Measurements from ENCODE around the gene GCNT3. TPM values are rescaled to one million over a fixed set of nuclear protein-coding genes. Genes with fewer than 3 reads are reported as not detected.

Gene GCNT3, protein sequence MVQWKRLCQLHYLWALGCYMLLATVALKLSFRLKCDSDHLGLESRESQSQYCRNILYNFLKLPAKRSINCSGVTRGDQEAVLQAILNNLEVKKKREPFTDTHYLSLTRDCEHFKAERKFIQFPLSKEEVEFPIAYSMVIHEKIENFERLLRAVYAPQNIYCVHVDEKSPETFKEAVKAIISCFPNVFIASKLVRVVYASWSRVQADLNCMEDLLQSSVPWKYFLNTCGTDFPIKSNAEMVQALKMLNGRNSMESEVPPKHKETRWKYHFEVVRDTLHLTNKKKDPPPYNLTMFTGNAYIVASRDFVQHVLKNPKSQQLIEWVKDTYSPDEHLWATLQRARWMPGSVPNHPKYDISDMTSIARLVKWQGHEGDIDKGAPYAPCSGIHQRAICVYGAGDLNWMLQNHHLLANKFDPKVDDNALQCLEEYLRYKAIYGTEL
- total RNA-seq, result not detected

DNA sequence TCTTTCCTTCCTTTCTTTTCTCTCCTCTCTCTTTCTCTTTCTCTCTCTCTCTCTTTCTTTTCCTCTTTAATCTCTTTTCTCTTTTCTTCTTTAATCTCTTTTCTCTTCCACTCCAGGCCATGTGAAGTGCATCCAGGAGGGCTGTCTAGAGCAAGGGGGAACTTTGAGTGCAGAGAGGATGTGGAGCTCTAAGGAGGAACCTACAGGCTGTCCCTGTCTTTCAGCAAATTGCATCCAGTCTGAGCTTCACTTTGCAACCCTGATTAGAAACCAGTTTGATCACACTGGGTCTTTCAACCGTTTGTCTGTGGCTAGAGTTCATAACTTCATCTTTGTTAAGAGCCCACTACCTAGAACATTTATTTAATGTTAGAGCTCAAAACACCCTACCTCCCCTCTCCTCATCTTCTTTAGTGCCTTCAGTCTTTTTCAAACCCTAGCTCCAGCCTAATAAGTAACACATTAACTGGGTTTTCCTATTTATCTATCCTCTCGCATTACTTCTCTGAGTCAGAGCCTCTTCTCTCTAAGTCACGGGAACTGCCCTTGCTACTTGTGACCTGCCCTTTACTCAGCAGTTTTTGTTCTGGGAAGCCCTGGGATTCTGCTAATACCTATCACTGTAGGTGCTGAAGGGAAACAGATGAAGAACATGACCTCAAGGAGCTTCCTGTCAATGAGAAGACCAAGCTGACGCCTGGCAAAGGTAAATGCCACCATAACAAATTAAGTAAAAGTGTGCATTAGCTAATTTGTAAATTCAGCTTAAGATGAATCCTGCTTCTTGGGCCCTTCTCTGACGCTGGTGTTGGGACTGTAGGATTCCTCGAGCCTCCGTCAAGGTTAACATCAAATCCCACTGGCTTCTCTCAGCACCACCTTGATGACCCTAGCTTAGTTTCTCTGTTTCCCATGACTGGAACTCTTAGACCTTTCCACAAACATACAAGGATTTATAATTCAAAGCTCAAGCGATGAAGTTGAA is at the start of gene GCNT3:
TSS of gene GCNT3 (plus strand) at position 508 of the 985 bp plus-strand sequence. CDS start 6,456 bp downstream, outside the sequence.
- intact Hi-C loops (cut with DNase I), result no loop called here
- ATAC-seq, result no peak
- no peak for DNase-seq (ENCODE audit: low spot score)

DNA sequence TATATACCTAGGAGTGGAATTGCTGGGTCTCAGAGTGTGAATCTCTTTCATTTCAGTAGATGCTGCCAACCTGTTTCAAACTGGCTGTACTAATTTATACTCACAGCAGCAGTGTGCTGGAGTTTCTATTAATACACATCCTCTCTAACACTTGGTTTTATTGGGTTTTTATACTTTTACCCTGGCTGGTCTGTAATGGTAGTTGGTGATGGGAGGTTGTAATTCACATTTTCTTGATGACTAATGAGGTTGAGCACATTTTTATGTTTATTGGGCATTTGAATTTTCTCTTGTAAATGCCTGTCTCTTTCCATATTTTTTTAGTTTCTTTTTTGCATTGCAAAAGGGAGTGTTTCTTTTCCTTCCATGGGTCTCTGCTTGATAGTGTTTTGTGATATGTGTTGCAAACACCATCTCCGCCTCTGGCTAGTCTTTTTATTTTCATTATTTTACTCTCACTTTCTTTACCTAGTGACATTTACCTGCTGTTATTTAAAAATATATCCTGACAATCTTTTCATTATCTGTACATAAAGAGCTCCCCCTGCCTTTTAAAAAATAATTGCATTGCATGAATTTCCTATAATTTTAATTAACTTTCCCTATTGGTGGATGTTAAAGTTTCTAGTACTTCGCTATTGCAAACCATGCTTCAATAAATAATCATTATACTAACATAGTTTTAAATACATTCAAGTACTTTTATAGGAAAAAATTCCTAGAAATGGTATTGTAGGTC is 49.0 kb upstream of the GCNT3 start:
- no peak for DNase-seq (ENCODE audit: low spot score)
- ATAC-seq, result no peak
- intact Hi-C loops (cut with DNase I), result no loop called here

GRCh38 chr15:59565299-59565698 is 46.3 kb upstream of the GCNT3 start:
- ATAC-seq (no peak), DNase-seq (ENCODE audit: low spot score) (no peak)
- intact Hi-C loops (cut with DNase I), result no loop called here

DNA sequence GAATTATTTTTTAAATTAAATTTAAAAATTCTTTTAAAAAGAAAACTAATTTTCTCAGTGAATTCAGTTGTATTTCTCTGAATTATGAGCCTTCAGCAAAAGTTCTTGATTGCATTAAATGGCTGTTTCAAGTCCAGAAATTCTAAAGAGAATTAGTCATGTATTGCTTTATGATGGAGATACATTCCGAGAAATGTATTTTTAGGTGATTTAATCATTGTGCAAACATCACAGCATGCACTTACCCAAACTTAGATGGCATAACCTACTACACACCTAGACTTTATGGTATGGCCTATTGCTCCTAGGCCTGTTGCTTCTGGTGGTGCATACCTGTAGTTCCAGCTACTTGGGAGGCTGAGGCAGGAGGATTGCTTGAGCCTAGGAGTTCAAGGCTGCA is 44.3 kb upstream of the GCNT3 start:
- ATAC-seq, result no peak
- intact Hi-C loops (cut with DNase I), result no loop called here
- no peak for DNase-seq (ENCODE audit: low spot score)

GRCh38 chr15:59569477-59569876 is 42.1 kb upstream of the GCNT3 start:
- intact Hi-C loops (cut with DNase I), result no loop called here
- DNase-seq (ENCODE audit: low spot score) (no peak), ATAC-seq (no peak)

- ATAC-seq (no peak), DNase-seq (ENCODE audit: low spot score) (no peak)
- intact Hi-C loops (cut with DNase I), result no loop called here
These were observed 41.3 kb upstream of the GCNT3 start for GRCh38 chr15:59570315-59570714.

- ATAC-seq (no peak), DNase-seq (ENCODE audit: low spot score) (no peak)
- intact Hi-C loops (cut with DNase I), result no loop called here
These were observed 40.0 kb upstream of the GCNT3 start for GRCh38 chr15:59571606-59572005.

DNA sequence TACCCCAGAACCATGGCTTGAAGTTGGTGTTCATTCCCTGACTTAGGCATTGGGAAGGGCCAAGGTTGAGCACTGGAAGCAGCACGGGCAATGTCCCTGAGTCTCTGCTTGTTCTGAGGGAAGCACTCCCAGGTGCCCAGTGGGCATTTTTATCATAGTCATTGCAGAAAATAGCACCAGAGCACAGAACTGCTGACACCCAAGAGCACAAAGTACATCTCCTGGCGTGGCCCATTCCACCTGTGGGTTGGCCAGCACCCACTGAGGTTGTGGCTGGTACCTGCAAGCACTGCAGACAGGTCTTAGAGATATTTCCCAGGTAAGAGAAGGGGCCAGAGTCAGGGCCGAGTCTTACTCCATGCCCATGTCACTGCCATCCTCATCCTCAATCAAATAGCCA is 28.5 kb upstream of the GCNT3 start:
- ATAC-seq (no peak), DNase-seq (ENCODE audit: low spot score) (no peak)
- intact Hi-C loops (cut with DNase I), result no loop called here

GRCh38 chr15:59587085-59587826 is 24.3 kb upstream of the GCNT3 start:
- intact Hi-C loops (cut with DNase I), result no loop called here
- no peak for DNase-seq (ENCODE audit: low spot score)
- ATAC-seq, result no peak

GRCh38 chr15:59590027-59590426 is 21.6 kb upstream of the GCNT3 start:
- intact Hi-C loops (cut with DNase I), result no loop called here
- no peak for DNase-seq (ENCODE audit: low spot score)
- ATAC-seq, result no peak

DNA sequence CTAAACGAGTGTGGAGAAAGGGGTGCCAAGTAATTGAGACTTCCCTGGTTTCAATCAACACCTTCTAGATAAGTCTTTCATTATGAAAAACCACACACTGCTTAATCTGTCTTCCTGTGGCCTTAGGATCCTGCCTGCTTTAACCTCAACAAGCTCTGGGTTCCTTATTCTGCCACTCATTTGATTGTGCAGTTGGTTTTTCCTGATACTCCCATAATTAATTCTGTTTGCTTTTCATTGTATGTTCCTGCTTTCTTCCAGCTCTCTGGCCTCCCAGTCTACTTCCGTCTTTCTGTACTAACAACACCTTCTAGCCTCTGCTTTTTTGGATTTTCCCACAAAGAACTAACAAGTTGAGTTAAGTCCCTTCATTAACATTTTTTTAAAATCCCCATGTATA is 20.2 kb upstream of the GCNT3 start:
- DNase-seq (ENCODE audit: low spot score), result no peak
- intact Hi-C loops (cut with DNase I), result no loop called here
- ATAC-seq, result no peak

GRCh38 chr15:59594493-59594942 is 17.1 kb upstream of the GCNT3 start:
- intact Hi-C loops (cut with DNase I), result no loop called here
- DNase-seq (ENCODE audit: low spot score) (no peak), ATAC-seq (no peak)

- intact Hi-C loops (cut with DNase I), result no loop called here
- ATAC-seq (no peak), DNase-seq (ENCODE audit: low spot score) (no peak)
These were observed 16.6 kb upstream of the GCNT3 start for GRCh38 chr15:59594991-59595390.

- ATAC-seq, result no peak
- intact Hi-C loops (cut with DNase I), result no loop called here
- DNase-seq (ENCODE audit: low spot score), result no peak
These were observed 16.1 kb upstream of the GCNT3 start for GRCh38 chr15:59595434-59595915.

GRCh38 chr15:59596640-59597039 is 14.9 kb upstream of the GCNT3 start:
- ATAC-seq, result no peak
- no peak for DNase-seq (ENCODE audit: low spot score)
- intact Hi-C loops (cut with DNase I), result no loop called here

DNA sequence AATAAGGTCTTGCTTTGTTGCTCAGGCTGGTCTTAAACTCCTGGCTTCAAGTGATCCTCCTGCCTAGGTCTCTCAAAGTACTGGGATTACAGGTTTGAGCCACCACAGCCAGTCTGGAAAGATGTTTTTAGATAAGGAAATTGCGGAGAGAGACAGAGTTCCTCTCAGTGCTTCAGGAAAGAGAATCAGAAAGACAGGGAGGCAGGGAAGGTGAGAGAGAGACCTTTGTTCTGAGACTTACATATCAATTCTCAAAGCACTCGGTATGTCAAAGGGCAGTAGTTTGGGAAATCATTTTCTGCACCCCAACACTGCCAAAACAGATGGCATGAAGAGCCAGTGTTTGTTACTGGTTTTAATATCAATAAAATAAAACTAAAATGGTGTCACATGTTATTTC is 13.1 kb upstream of the GCNT3 start:
- ATAC-seq (no peak), DNase-seq (ENCODE audit: low spot score) (no peak)

GRCh38 chr15:59605994-59606393 is 5.6 kb upstream of the GCNT3 start:
- no peak for DNase-seq (ENCODE audit: low spot score)
- intact Hi-C loops (cut with DNase I), result loop anchor here (5.0 kb wide), 1 partner anchor 1816 kb away; no protein-coding TSS in a partner anchor

More for the DNA sequence above, 13.1 kb upstream of the GCNT3 start:
- intact Hi-C loops (cut with DNase I), result no loop called here

More at GRCh38 chr15:59605994-59606393, 5.6 kb upstream of the GCNT3 start:
- ATAC-seq, result no peak

Data from sciatic nerve (tissue), 2 donors.